Hepatocyte (in vitro differentiated cells): Measurements from ENCODE around the gene UBN1. TPM values are rescaled to one million over a fixed set of nuclear protein-coding genes. Genes with fewer than 3 reads are reported as not detected.

Experiments
- DNase-seq: peaks from one replicate; pipeline ENCODE4 v3.0.0-alpha.2; 2016; ENCODE audit warnings: low spot score
- H2AFZ ChIP-seq: fragments of 200-600 bp; sonication (generic); 2 replicates; pipeline ENCODE4 v1.6.0; 2016; ENCODE audit warnings: antibody characterized with exemption, mild to moderate bottlenecking
- H3K27ac ChIP-seq: fragments of 200-600 bp; sonication (generic); 2 replicates; pipeline ENCODE4 v1.5.1; 2016; ENCODE audit warnings: mild to moderate bottlenecking
- H3K27me3 ChIP-seq: fragments of 200-600 bp; sonication (generic); 2 replicates; pipeline ENCODE4 v1.6.1; 2016
- H3K36me3 ChIP-seq: fragments of 200-600 bp; sonication (generic); replicated peaks from 2 replicates; pipeline ENCODE4 v1.5.1; 2016; ENCODE audit warnings: low read depth; ENCODE audit not compliant: insufficient read depth
- H3K4me1 ChIP-seq: fragments of 200-600 bp; sonication (generic); 2 replicates; pipeline ENCODE4 v1.5.1; 2016; ENCODE audit warnings: mild to moderate bottlenecking, moderate library complexity; ENCODE audit not compliant: insufficient read depth
- H3K4me2 ChIP-seq: fragments of 200-600 bp; sonication (generic); 2 replicates; pipeline ENCODE4 v1.6.0; 2016
- H3K4me3 ChIP-seq: fragments of 200-600 bp; sonication (generic); 2 replicates; pipeline ENCODE4 v1.5.1; 2016; ENCODE audit warnings: mild to moderate bottlenecking
- H3K79me2 ChIP-seq: fragments of 200-600 bp; sonication (generic); 2 replicates; pipeline ENCODE4 v1.6.0; 2017; ENCODE audit warnings: mild to moderate bottlenecking
- H3K9me2 ChIP-seq: fragments of 200-600 bp; sonication (generic); replicated peaks from 2 replicates; pipeline ENCODE4 v1.6.0; 2017; ENCODE audit warnings: mild to moderate bottlenecking; ENCODE audit not compliant: insufficient read depth
- H3K9me3 ChIP-seq: fragments of 200-600 bp; sonication (generic); 2 replicates; pipeline ENCODE4 v1.5.1; 2016; ENCODE audit warnings: low read depth, mild to moderate bottlenecking
- H4K20me1 ChIP-seq: fragments of 200-600 bp; sonication (generic); 2 replicates; pipeline ENCODE4 v1.6.0; 2016; ENCODE audit warnings: mild to moderate bottlenecking; ENCODE audit not compliant: insufficient read depth, poor library complexity, severe bottlenecking
- EZH2 ChIP-seq: fragments of 200-600 bp; sonication (generic); IDR thresholded peaks from 2 replicates; pipeline ENCODE4 v1.6.1; 2016; ENCODE audit warnings: antibody characterized with exemption, mild to moderate bottlenecking, borderline replicate concordance
- EZH2phosphoT487 ChIP-seq: fragments of 200-600 bp; sonication (generic); IDR thresholded peaks from one replicate; pipeline ENCODE4 v1.6.1; 2018; ENCODE audit warnings: antibody characterized with exemption, mild to moderate bottlenecking, low read depth, moderate library complexity; ENCODE audit not compliant: unreplicated experiment, severe bottlenecking
- WGBS: methylation state at CpG from one replicate; pipeline ENCODE4 v1.1.6; 2016; ENCODE audit warnings: low lambda C conversion rate; ENCODE audit errors: missing lambda C conversion rate; 5-methylcytosine and 5-hydroxymethylcytosine counted together
- polyA plus RNA-seq: library from polyadenylated mRNA; unstranded; fragments of >200 nt; fragmentation: Nextera tagmentation; extraction: Ambion mirVana; gene quantifications from 2 replicates; pipeline ENCODE4 v1.2.1, GENCODE V29; 2016
- total RNA-seq: library from RNA; depleted of rRNA; stranded (reverse); fragments of >200 nt; gene quantifications from 2 replicates; pipeline ENCODE4 v1.2.3, GENCODE V29; 2014
- TF ChIP-seq, protein P1 (sequence below): fragments of 200-600 bp; sonication (generic); IDR thresholded peaks from 2 replicates; pipeline ENCODE4 v1.5.1; 2016; ENCODE audit warnings: antibody characterized with exemption, mild to moderate bottlenecking; ENCODE audit not compliant: poor library complexity

Gene UBN1
- total and polyA plus RNA-seq, 2 experiments from 2014 or later, result 19.1 to 28.1 TPM

GRCh38 chr16:4898811-4899473, 51.7 kb downstream of the UBN1 start:
- Histone ChIP-seq H3K27me3 (no peaks in the 10 kb centered on the region), H3K4me3 (no peak overlapping the region), H3K27ac (no peak overlapping the region), H2AFZ (no peak overlapping the region), H4K20me1 (no peaks in the 10 kb centered on the region), H3K36me3 (no peaks in the 10 kb centered on the region), H3K79me2 (no peaks in the 10 kb centered on the region), H3K4me1 (no peaks in the 10 kb centered on the region), H3K4me2 (no peak overlapping the region), H3K9me2 (no peaks in the 10 kb centered on the region), H3K9me3 (no peaks in the 10 kb centered on the region)
- DNase-seq, result no peak
- TF ChIP-seq EZH2 (no peak), EZH2phosphoT487 (no peak)
- TF ChIP-seq, protein P1, sequence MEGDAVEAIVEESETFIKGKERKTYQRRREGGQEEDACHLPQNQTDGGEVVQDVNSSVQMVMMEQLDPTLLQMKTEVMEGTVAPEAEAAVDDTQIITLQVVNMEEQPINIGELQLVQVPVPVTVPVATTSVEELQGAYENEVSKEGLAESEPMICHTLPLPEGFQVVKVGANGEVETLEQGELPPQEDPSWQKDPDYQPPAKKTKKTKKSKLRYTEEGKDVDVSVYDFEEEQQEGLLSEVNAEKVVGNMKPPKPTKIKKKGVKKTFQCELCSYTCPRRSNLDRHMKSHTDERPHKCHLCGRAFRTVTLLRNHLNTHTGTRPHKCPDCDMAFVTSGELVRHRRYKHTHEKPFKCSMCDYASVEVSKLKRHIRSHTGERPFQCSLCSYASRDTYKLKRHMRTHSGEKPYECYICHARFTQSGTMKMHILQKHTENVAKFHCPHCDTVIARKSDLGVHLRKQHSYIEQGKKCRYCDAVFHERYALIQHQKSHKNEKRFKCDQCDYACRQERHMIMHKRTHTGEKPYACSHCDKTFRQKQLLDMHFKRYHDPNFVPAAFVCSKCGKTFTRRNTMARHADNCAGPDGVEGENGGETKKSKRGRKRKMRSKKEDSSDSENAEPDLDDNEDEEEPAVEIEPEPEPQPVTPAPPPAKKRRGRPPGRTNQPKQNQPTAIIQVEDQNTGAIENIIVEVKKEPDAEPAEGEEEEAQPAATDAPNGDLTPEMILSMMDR, result no peak
- WGBS, result 92% methylated on average over 28 of the region's 28 CpGs

GRCh38 chr16:4899474-4899846, 52.2 kb downstream of the UBN1 start:
- Histone ChIP-seq H3K9me2 (no peaks in the 10 kb centered on the region), H3K9me3 (no peaks in the 10 kb centered on the region), H3K27ac (no peak overlapping the region), H3K4me2 (no peak overlapping the region), H3K79me2 (no peaks in the 10 kb centered on the region), H4K20me1 (no peaks in the 10 kb centered on the region), H3K4me1 (no peaks in the 10 kb centered on the region), H2AFZ (no peak overlapping the region), H3K36me3 (no peaks in the 10 kb centered on the region), H3K4me3 (no peak overlapping the region), H3K27me3 (no peaks in the 10 kb centered on the region)
- no peak for TF ChIP-seq EZH2phosphoT487
- TF ChIP-seq, protein P1, result no peak
- no peak for TF ChIP-seq EZH2
- 88% methylated on average over 6 of the region's 6 CpGs for WGBS
- no peak for DNase-seq

DNA sequence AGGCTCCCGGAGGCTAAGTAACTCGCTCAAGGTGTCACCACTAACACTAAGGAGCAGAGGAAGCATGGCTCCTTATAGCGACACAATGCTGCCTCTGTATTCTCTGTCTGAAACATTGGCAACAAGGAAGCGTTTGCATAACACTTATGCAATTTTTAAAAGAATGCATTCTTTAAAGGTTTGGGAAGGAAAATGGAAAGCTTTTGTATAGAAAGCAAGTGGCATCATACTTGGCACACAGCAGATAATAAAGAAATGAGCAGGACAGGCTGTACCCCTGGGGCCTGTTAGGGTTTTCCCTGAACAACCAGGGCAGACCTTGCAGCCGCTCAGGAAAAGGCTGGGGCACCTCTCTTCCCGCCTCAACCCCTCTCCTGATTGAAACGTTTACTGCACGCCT, 52.8 kb downstream of the UBN1 start:
- WGBS, result 91% methylated on average over 8 of the region's 8 CpGs
- H3K36me3 ChIP-seq, result no peaks in the 10 kb centered on the region

More for the DNA sequence above, 52.8 kb downstream of the UBN1 start:
- H3K4me2 ChIP-seq, result no peak overlapping the region
- no peak for TF ChIP-seq EZH2
- TF ChIP-seq, protein P1, result no peak
- no peak for TF ChIP-seq EZH2phosphoT487
- H3K4me3 ChIP-seq, result no peak overlapping the region
- no peaks in the 10 kb centered on the region for H3K79me2 ChIP-seq
- H3K27ac ChIP-seq, result no peak overlapping the region
- no peaks in the 10 kb centered on the region for H3K9me3 ChIP-seq
- H3K27me3 ChIP-seq, result no peaks in the 10 kb centered on the region
- DNase-seq, result no peak
- no peaks in the 10 kb centered on the region for H4K20me1 ChIP-seq
- no peaks in the 10 kb centered on the region for H3K9me2 ChIP-seq
- no peak overlapping the region for H2AFZ ChIP-seq
- H3K4me1 ChIP-seq, result no peaks in the 10 kb centered on the region
